ENCODE measurements around the gene OSBP2.

The OSBP2 gene

DNA sequence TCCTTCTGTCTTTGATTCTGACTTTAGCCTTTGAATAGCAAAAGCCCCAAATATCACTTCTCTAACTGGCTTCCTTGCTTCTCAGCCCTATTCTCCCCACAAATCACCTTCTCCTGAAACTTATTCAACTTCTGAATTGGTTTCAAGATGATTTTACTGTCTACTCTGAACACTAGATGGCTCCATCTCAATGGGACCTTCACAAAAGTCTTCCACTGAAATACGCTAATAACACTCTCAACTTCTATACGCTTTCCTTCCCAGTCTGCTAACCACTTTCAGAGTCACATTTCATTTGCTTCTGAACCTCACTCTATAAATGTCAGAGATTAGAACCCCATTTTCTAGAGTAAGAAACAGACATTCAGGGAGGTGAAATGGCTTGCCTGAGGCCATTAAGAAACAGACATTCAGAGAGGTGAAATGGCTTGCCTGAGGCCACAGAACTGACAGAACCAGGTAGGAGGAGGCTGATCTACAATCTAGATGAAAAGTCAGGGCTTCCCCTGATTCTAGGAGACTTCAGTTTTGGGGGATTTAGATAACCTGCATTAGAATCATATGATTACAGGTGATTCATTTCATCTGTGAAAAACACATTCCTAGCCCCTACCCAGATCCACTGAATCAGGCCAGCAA lies 253.3 kb downstream of the OSBP2 start:
- DNase-seq = no peak

DNA sequence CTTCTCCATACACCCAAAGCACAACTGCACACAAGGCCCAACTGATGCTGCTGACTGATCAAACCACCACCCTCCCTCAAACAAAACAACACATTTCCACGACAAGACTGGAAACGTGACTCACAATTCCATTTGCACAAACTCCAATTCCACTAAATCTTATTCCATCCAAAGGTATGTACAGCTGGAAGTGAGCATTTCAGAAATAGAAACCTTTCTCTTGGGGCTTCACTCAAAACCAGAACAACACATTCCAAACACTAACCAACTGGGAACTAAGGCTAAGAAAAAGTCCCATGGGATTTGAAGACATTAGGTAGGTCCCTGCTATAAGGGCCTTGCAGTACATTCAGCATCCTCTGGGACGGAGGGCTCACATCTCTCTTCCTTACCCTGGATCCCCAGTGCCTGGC lies 254.3 kb downstream of the OSBP2 start:
- no peak for DNase-seq

DNA sequence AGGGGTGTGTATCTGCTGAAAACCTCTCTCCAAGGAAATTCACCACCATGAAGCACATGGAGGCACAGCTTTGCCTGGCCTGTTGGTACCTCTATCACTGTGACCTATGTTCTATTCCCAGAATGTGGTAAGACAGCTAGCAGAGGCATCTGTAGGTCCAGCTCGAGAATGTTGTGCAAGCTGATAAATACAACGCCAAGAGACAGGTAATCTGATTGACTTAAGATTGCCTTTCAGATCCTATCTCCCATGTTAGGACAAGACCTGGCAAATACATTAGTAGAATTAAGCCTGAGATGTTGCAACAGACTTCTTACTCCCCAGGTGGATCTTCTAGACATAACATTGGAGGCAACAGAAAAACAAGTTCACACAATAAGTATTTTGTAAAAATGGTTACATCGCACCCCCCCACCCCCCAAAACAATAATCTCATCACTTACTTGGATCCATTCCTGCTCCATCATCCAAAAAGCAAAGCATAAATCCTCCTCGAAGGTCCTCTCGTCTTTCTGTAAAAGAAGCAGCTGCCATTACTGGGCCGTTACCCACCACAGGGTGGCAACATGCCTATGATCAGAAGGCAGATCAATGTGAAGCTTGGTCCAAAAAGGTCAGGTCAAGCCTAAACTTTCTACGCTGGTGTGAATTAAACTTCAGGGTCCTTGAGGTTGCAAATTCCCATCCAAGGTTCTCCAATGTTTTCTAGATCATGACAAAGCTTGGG lies 255.4 kb downstream of the OSBP2 start:
- DNase-seq = no peak

DNA sequence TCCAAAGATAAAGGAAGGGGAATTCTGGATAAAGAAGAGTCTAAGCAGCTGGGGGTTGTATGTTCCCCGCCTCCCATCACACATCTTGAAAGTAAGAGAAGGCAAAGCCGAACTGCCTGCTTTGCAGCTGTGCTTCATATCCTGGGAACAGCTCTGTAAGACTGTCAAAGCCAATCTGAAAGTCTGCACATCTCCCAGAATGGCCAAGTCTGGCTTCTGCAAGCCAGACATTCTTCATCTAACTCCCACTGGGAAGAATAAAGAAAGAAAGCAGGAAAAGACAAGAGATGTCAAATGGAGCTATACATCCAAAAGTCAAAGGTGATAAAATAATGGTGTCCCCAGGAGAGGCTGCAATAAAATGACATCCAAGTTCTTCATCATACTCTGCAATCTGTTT lies 258.5 kb downstream of the OSBP2 start:
- DNase-seq = no peak

DNA sequence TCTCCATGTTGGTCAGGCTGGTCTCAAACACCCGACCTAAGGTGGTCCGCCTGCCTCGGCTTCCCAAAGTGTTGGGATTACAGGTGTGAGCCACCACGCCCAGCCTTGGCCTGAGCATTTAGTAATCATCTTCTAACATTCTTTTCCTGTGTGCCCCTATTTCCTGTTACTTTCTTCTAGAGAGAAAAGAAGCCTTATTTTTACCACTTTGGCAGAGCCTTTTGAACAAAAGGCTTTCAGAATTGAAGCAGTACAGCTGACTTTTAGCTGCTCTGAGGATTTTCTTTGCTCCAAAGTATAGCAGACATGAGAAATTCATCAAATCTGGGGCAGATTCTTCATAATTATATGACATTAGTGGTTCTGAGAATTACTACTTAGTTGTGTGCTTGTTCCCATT lies 260.5 kb downstream of the OSBP2 start:
- DNase-seq = no peak

Data from activated gamma-delta T cell treated with Interleukin-2 at 50 U/mL for 16 hours (primary cell).